ENCODE measurements around the gene EIF2D. TPM values are rescaled to one million over a fixed set of nuclear protein-coding genes. Genes with fewer than 3 reads are reported as not detected.

The EIF2D gene
- total RNA-seq, 4 donors from 2014 or later, result 19.1 to 106 (median 54.2) TPM

DNA sequence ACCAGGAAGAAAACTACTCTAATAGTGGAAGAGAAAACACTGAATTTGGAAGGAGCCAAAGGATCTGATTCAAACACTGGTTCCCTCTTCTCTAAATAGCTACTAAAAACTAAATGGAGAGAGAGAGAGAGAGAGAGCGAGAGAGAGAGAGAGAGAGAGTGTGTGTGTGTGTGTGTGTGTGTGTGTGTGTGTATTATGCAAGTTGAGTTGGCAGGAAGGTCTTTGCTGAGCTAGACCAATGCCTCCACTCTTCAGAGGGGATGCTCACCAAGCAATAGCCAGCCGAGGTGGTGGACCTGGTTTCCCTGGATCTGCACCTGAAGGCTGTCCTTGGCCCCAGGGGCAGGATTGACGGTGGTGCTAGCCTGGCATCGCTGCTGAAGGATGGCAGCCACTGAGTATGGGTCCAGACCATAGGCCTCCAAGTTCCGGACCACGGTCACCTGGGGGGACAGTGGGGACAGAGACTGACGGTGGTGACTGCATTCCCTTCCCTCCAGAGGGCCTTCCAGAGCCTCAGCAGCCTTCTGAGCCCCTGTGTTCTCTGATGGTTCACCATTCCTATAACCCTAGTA lies 18.8 kb downstream of the EIF2D start:
- TF ChIP-seq POLR2A (IDR thresholded peaks at IDR 0.05), result no peak
- TF ChIP-seq, protein P1, sequence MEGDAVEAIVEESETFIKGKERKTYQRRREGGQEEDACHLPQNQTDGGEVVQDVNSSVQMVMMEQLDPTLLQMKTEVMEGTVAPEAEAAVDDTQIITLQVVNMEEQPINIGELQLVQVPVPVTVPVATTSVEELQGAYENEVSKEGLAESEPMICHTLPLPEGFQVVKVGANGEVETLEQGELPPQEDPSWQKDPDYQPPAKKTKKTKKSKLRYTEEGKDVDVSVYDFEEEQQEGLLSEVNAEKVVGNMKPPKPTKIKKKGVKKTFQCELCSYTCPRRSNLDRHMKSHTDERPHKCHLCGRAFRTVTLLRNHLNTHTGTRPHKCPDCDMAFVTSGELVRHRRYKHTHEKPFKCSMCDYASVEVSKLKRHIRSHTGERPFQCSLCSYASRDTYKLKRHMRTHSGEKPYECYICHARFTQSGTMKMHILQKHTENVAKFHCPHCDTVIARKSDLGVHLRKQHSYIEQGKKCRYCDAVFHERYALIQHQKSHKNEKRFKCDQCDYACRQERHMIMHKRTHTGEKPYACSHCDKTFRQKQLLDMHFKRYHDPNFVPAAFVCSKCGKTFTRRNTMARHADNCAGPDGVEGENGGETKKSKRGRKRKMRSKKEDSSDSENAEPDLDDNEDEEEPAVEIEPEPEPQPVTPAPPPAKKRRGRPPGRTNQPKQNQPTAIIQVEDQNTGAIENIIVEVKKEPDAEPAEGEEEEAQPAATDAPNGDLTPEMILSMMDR (IDR thresholded peaks at IDR 0.05), result no peak
- no peaks in the 10 kb centered on the region for H3K27me3 ChIP-seq
- no peak overlapping the region for H3K4me3 ChIP-seq
- intact Hi-C loops (cut with DNase I; ENCODE audit: low total_unique reads), result no loop called here
- no peak overlapping the region for H3K27ac ChIP-seq
- H3K36me3 ChIP-seq, result no peaks in the 10 kb centered on the region
- no peaks in the 10 kb centered on the region for H3K4me1 ChIP-seq
- no peaks in the 10 kb centered on the region for H3K9me3 ChIP-seq
- no peak for DNase-seq

DNA sequence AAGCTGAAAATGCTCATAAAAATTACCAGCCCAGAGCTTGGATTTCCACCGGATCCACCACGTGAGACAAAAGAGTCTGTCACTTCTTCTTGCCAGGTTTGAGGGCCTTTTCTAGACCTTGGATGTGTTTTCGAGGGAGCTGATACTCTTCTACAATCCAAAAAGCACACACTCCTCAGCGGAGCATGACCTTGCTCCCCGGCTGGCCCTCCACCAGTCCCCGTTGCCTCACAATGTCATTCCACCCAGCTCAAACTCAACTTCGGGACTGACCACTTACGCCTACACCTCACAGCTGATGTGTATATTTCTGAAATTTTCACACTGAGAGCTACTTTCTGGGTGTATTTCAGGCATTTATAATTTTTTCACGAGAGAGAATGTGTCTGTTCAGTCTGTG lies 20.6 kb downstream of the EIF2D start:
- intact Hi-C loops (cut with DNase I; ENCODE audit: low total_unique reads), result no loop called here
- no peaks in the 10 kb centered on the region for H3K27me3 ChIP-seq
- TF ChIP-seq, protein P1 (IDR thresholded peaks at IDR 0.05), result no peak
- TF ChIP-seq POLR2A (IDR thresholded peaks at IDR 0.05), result no peak
- H3K27ac ChIP-seq, result peak overlapping the region in 1 of 2 donors; percentile 75
- H3K36me3 ChIP-seq, result no peaks in the 10 kb centered on the region
- H3K4me3 ChIP-seq, result no peak overlapping the region
- DNase-seq, result no peak
- no peaks in the 10 kb centered on the region for H3K9me3 ChIP-seq
- no peaks in the 10 kb centered on the region for H3K4me1 ChIP-seq

DNA sequence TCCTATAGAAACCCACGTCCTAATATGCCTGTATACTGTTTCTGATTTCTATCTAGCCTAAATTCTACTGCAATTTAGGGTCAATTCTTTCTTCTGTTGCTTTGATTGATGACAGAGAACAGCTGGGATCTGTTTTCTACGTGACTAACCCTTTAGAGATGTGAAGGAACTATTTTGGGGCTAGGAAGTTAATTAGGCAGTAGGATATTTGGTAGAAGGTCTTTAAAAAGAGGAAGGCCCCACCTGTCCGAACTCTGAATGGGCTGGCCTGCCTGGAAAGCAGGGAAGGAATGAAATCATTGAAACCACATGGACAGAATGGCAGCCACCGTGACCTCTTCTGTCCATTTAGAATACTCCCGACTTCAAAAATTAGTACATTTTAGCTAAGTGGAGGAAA lies 21.0 kb downstream of the EIF2D start:
- Histone ChIP-seq H3K4me1 (no peaks in the 10 kb centered on the region), H3K27ac (peak overlapping the region; percentile 75), H3K27me3 (no peaks in the 10 kb centered on the region), H3K9me3 (no peaks in the 10 kb centered on the region), H3K4me3 (no peak overlapping the region), H3K36me3 (no peaks in the 10 kb centered on the region)
- TF ChIP-seq, protein P1 (IDR thresholded peaks at IDR 0.05), result no peak
- no peak for TF ChIP-seq POLR2A (IDR thresholded peaks at IDR 0.05)
- intact Hi-C loops (cut with DNase I; ENCODE audit: low total_unique reads), result no loop called here
- no peak for DNase-seq

DNA sequence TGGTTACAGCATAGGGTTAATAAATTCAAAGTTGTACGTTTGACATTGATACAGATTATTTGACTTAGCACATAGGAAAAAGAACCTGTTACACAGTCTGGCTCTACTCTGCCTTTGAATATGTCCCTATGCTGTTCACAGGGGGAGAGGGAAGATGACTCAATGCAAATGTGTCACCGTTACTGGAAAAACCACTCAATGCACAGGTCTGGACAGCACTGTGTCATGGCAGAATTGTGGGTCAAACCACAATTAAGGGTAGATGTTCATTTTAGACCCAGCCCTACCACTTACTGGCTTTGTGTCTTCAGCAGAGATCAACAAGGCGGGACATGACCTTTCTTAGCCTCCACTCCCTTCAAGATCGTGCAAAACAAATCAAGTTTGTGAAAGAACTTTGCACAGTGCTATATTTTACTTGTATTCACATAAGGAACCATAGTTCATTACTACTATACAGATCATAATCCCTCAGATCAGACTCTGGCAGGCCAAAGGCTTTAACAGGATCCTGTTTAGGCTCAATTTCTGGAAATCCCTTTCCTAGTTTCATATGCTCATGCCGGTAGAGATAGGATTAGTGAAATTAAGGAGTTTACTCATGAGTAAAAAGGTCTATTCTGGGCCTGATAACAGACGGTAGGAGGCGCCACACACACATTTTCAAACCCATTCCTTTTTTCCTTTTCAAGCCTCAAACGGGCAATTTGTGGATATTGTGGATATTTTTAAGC lies 22.1 kb downstream of the EIF2D start:
- H3K4me1 ChIP-seq, result no peaks in the 10 kb centered on the region
- TF ChIP-seq, protein P1 (IDR thresholded peaks at IDR 0.05), result no peak
- TF ChIP-seq POLR2A (IDR thresholded peaks at IDR 0.05), result no peak
- intact Hi-C loops (cut with DNase I; ENCODE audit: low total_unique reads), result no loop called here
- no peak overlapping the region for H3K4me3 ChIP-seq
- no peaks in the 10 kb centered on the region for H3K36me3 ChIP-seq
- H3K9me3 ChIP-seq, result no peaks in the 10 kb centered on the region
- DNase-seq, result no peak
- H3K27me3 ChIP-seq, result no peaks in the 10 kb centered on the region
- H3K27ac ChIP-seq, result peak overlapping the region; percentile 75

DNA sequence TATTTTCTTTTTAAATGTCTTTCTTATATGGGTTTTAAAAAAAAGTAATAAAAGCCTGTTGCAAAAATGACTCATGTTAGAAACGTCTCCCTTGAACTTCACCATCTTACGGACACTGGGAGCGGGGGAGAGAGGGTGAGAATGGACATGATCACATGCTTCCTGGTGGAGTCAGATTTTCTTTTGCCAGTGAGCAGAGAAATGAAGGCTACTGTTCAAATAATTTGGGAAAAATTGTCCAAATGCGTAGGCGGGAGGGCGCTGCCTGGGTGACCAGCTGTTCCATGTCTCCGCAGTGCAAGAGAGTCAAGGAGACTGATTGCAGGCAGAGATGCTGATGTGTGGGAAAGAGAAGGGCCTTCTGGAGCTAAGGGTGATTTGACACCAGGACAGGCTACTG lies 23.1 kb downstream of the EIF2D start:
- DNase-seq, result peak; percentile 66 to 75
- Histone ChIP-seq H3K4me1 (no peaks in the 10 kb centered on the region), H3K27ac (peak overlapping the region; percentile 75), H3K9me3 (no peaks in the 10 kb centered on the region), H3K4me3 (no peak overlapping the region), H3K27me3 (no peaks in the 10 kb centered on the region), H3K36me3 (no peaks in the 10 kb centered on the region)
- TF ChIP-seq, protein P1 (IDR thresholded peaks at IDR 0.05), result no peak
- no peak for TF ChIP-seq POLR2A (IDR thresholded peaks at IDR 0.05)
- intact Hi-C loops (cut with DNase I; ENCODE audit: low total_unique reads), result loop anchor here (10.0 kb wide), 1 partner anchor 94 kb away; no protein-coding TSS in a partner anchor
